Right atrium auricular region (tissue), 2 donors: ENCODE measurements around the gene POLE3. TPM values are rescaled to one million over a fixed set of nuclear protein-coding genes. Genes with fewer than 3 reads are reported as not detected.
"Not testable (repeated sequence)": the region's sequence is repeated elsewhere in the genome, so short reads cannot be mapped to it uniquely, and the experiment has no call there.

Experiments used
- DNase-seq: peaks from one replicate; pipeline ENCODE4 v3.0.0-alpha.2; 2019; ENCODE audit warnings: low spot score
- H3K27ac ChIP-seq, 2 donors: fragments of 200-600 bp; sonication (generic); 1 replicate in 1 of 2; 2 replicates in 1 of 2; pipeline ENCODE4 v1.5.1; 2016 to 2019
- H3K27me3 ChIP-seq, 2 donors: fragments of 200-600 bp; sonication (generic); one replicate each; pipeline versions ENCODE4 v1.5.1 to v1.6.0; 2017 to 2019
- H3K36me3 ChIP-seq: fragments of 200-600 bp; sonication (generic); one replicate; pipeline ENCODE4 v1.5.1; 2016
- H3K4me1 ChIP-seq, 2 donors: fragments of 200-600 bp; sonication (generic); one replicate each; pipeline versions ENCODE4 v1.5.1 to v1.6.0; 2017 to 2019
- H3K4me3 ChIP-seq, 2 donors: fragments of 200-600 bp; sonication (generic); 1 replicate in 1 of 2; 2 replicates in 1 of 2; pipeline ENCODE4 v1.5.1; 2017 to 2019; ENCODE audit warnings: mild to moderate bottlenecking in 1 of 2, moderate library complexity in 1 of 2
- H3K9me3 ChIP-seq, 2 donors: fragments of 200-600 bp; sonication (generic); one replicate each; pipeline ENCODE4 v1.5.1; 2019
- total RNA-seq, 2 donors: library from RNA; depleted of rRNA; stranded (reverse); fragments of >200 nt; gene quantifications; one replicate each; pipeline ENCODE4 v1.1.0, GENCODE V29; 2016
- TF ChIP-seq, protein P1 (sequence below), 2 donors: fragments of 200-600 bp; sonication (generic); IDR thresholded peaks; one replicate each; pipeline ENCODE4 v1.5.1; 2019; ENCODE audit warnings: antibody characterized with exemption in 2 of 2

The POLE3 gene
- total RNA-seq, 2 donors from 2014 or later: 17.9 to 21.5 TPM

DNA sequence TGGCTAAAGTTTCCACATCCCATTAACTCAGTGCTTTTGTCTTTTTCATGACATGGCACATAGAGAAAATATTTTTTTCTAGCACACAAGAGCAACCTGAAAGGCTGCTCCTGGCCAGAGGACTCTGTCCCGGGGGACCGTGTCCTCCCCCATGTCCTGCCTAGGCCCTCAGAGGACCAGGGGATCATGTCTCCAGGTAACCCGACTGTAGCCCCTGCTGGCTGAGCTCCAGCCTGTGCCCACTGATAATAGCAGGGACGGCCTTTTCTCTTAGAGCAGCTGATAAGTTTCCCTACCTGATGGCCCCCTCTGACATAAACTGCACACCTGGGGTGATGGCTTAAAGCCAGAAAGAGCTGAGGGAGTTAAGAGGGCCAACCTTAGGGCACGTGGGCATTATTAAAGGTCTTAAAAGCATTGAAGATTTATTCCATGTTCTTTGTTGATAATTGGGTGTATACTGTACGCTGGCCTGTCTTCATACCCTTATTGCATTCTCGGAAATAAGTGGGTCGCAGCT, 39.6 kb downstream of the POLE3 start:
- H3K9me3 ChIP-seq: no peaks in the 10 kb centered on the region
- H3K4me3 ChIP-seq: no peak overlapping the region
- DNase-seq: no peak
- H3K4me1 ChIP-seq: peaks cover 0 to 7% of the 10 kb centered on the region in 2 donors
- no peak overlapping the region for H3K27ac ChIP-seq
- peaks cover 20% of the 10 kb centered on the region for H3K36me3 ChIP-seq
- H3K27me3 ChIP-seq: no peaks in the 10 kb centered on the region
- TF ChIP-seq, protein P1, sequence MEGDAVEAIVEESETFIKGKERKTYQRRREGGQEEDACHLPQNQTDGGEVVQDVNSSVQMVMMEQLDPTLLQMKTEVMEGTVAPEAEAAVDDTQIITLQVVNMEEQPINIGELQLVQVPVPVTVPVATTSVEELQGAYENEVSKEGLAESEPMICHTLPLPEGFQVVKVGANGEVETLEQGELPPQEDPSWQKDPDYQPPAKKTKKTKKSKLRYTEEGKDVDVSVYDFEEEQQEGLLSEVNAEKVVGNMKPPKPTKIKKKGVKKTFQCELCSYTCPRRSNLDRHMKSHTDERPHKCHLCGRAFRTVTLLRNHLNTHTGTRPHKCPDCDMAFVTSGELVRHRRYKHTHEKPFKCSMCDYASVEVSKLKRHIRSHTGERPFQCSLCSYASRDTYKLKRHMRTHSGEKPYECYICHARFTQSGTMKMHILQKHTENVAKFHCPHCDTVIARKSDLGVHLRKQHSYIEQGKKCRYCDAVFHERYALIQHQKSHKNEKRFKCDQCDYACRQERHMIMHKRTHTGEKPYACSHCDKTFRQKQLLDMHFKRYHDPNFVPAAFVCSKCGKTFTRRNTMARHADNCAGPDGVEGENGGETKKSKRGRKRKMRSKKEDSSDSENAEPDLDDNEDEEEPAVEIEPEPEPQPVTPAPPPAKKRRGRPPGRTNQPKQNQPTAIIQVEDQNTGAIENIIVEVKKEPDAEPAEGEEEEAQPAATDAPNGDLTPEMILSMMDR (IDR thresholded peaks at IDR 0.05): no peak

DNA sequence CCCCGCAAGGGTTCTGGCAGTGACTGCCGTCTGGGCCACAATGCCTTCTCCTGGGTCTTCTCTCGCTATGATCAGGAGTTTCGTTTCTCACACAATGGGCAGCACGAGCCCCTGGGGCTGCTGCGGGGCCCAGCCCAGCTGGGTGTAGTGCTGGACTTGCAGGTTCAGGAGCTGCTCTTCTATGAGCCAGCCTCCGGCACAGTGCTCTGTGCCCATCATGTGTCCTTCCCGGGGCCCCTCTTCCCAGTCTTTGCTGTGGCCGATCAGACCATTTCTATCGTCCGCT, 40.7 kb downstream of the POLE3 start:
- H3K27ac ChIP-seq: no peak overlapping the region
- TF ChIP-seq, protein P1 (IDR thresholded peaks at IDR 0.05): no peak
- H3K4me3 ChIP-seq: no peak overlapping the region
- DNase-seq: no peak
- H3K27me3 ChIP-seq: no peaks in the 10 kb centered on the region
- H3K9me3 ChIP-seq: no peaks in the 10 kb centered on the region
- H3K4me1 ChIP-seq: no peaks in the 10 kb centered on the region
- peaks cover 14% of the 10 kb centered on the region for H3K36me3 ChIP-seq

DNA sequence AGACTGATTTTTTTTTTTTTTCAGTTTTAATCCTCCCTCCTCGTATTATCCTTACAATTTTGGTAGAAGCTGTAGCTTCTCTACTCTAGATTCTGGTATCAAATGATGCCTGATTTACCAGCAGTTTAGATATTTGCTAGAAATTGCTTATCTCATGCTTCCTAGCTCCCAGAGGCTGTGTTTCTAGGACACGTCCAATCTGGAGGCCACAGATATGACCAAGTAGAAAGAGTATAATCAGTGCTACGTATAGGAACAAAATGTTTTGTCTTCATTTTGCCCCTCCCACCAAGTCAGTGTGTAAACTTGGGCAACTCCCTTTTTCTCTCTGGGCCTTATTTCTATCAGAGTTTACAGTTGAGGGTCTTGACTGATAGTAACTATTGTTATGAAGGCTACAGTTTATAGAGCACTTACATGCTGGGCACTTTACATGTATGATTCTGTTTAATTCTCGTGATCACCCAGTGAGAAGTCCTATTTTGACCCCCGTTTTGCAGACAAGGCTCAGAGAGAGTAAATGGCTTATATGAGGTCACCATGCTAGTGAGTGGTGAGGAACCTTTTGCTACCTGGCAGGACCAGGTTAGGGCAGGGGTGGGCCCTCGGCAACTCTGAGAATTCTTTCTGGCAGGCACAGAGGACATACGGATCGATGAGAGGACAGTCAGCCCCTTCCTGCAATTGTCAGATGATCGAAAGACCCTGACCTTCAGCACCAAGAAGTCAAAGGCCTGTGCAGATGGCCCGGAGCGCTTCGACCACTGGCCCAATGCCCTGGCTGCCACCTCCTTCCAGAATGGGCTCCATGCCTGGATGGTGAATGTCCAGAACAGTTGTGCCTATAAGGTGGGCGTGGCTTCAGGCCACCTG, 41.3 kb downstream of the POLE3 start:
- Histone ChIP-seq H3K4me3 (no peak overlapping the region), H3K27ac (no peak overlapping the region), H3K27me3 (peaks cover 0 to 4% of the 10 kb centered on the region in 2 donors), H3K4me1 (no peaks in the 10 kb centered on the region), H3K9me3 (no peaks in the 10 kb centered on the region), H3K36me3 (peaks cover 11% of the 10 kb centered on the region)
- no peak for DNase-seq
- TF ChIP-seq, protein P1 (IDR thresholded peaks at IDR 0.05): no peak

DNA sequence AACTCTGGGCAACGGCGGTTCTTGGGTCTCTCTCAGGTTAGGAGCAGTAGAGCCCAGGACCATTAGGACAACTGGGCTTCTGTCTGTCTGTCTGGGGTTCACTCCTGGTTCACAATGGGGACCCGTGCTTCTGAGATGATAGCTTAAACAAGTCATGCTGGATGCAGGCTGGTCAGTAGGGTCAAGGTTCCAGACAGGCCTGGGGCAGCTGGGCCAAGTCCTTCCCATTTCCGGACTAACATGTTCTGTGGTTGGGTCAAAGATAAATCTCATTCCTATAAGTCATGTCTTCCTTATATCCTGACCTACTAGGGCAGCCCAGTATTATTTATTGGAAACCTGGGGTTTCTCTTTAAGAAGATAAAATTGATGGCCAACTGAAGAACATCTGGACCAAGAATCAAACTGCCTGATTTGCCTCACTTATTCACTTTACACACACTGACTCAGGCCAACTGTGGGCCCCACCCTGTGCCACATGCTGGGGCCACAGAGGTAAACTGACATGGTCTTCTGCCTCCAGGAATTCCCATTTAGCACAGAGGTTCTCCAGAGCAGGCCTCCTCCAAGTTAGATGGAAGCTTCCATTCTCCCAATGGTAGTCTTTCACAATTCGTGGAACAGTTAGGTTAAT, 42.0 kb downstream of the POLE3 start:
- no peak for DNase-seq
- TF ChIP-seq, protein P1 (IDR thresholded peaks at IDR 0.05): no peak
- H3K4me1 ChIP-seq: no peaks in the 10 kb centered on the region
- H3K36me3 ChIP-seq: peaks cover 4% of the 10 kb centered on the region
- no peaks in the 10 kb centered on the region for H3K9me3 ChIP-seq
- no peak overlapping the region for H3K27ac ChIP-seq
- no peak overlapping the region for H3K4me3 ChIP-seq
- peaks cover 0 to 4% of the 10 kb centered on the region in 2 donors for H3K27me3 ChIP-seq

DNA sequence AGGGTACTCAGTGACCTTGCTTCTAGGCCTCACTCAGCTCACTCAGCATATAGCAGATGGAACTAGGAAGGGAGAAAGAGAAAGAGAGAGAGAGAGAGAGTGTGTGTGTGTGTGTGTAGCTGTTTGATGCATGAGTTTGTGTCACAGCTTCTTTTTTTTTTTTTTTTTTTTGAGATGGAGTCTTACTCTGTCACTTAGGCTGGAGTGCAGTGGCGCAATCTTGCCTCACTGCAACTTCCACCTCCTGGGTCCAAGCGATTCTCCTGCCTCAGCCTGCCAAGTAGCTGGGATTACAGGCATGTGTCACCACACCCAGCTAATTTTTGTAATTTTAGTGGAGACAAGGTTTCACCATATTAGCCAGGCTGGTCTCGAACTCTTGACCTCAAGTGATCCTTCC, 44.8 kb downstream of the POLE3 start:
- not testable (repeated sequence) for H3K27ac ChIP-seq, H3K27me3 ChIP-seq, DNase-seq, H3K9me3 ChIP-seq, H3K36me3 ChIP-seq, H3K4me1 ChIP-seq, H3K4me3 ChIP-seq

DNA sequence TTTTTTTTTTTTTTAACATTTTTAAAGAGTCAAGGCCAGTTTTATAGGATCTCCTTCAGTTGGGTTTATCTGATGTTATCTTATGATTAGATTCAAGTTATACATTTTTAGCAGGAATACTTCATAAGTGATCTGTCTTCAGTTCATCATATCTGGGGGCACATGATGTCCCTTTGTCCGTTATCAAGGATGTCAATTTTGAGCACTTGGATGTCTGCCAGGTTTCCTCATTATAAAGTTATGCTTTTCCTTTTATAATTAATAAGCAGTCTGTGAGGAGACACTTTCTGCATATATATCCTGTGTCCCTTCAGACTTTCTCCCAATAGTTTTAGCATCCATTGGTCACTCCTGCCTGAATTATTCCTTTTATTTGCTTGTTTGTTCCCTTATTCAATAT, 45.5 kb downstream of the POLE3 start:
- no peak overlapping the region for H3K27ac ChIP-seq
- H3K9me3 ChIP-seq: no peaks in the 10 kb centered on the region
- no peaks in the 10 kb centered on the region for H3K36me3 ChIP-seq
- peaks cover 0 to 4% of the 10 kb centered on the region in 2 donors for H3K27me3 ChIP-seq
- no peak for DNase-seq
- TF ChIP-seq, protein P1 (IDR thresholded peaks at IDR 0.05): no peak
- H3K4me3 ChIP-seq: no peak overlapping the region
- no peaks in the 10 kb centered on the region for H3K4me1 ChIP-seq
